Ammon's horn (tissue), 1 donor: ENCODE results near the gene NFYB.
"Not testable (repeated sequence)": the region's sequence is repeated elsewhere in the genome, so short reads cannot be mapped to it uniquely, and the experiment has no call there.

Experiments
- DNase-seq: peaks from one replicate; pipeline ENCODE4 v3.0.0-alpha.2; 2016; ENCODE audit warnings: low spot score

Gene NFYB

GRCh38 chr12:104114834-104115586 lies 23.0 kb downstream of the NFYB start:
- not testable (repeated sequence) for DNase-seq

GRCh38 chr12:104109446-104110271 lies 28.4 kb downstream of the NFYB start:
- no peak for DNase-seq

GRCh38 chr12:104108755-104109445 lies 29.1 kb downstream of the NFYB start:
- peak; percentile 91 for DNase-seq

GRCh38 chr12:104106965-104107364 lies 31.0 kb downstream of the NFYB start:
- no peak for DNase-seq

GRCh38 chr12:104105461-104105860 lies 32.5 kb downstream of the NFYB start:
- DNase-seq, result no peak

- DNase-seq, result no peak
These were observed 40.1 kb downstream of the NFYB start for GRCh38 chr12:104097954-104098353.

- DNase-seq, result no peak
These were observed 42.7 kb downstream of the NFYB start for GRCh38 chr12:104095289-104095688.

- DNase-seq, result no peak
These were observed 43.7 kb downstream of the NFYB start for GRCh38 chr12:104094284-104094683.

- DNase-seq, result no peak
These were observed 46.9 kb downstream of the NFYB start for GRCh38 chr12:104091136-104091535.

GRCh38 chr12:104090685-104091084 lies 47.3 kb downstream of the NFYB start:
- no peak for DNase-seq

- DNase-seq, result no peak
These were observed 54.1 kb downstream of the NFYB start for GRCh38 chr12:104083769-104084475.

GRCh38 chr12:104080764-104081163 lies 57.2 kb downstream of the NFYB start:
- DNase-seq, result no peak

- no peak for DNase-seq
These were observed 59.0 kb downstream of the NFYB start for GRCh38 chr12:104079024-104079423.

GRCh38 chr12:104073699-104074098 lies 64.3 kb downstream of the NFYB start:
- DNase-seq, result no peak

GRCh38 chr12:104072099-104072498 lies 65.9 kb downstream of the NFYB start:
- no peak for DNase-seq
